RWPE2 (cell line): Measurements from ENCODE around the gene HNRNPLL.

Source experiments
- ATAC-seq: fragments of 200-7000 bp; cut with Tn5 transposase; 3 replicates; pipeline ENCODE4 v1.9.1; 2021; ENCODE audit warnings: low read depth
- DNase-seq: peaks from one replicate; pipeline ENCODE4 v3.0.0-alpha.2; 2020; ENCODE audit warnings: low spot score
- H3K27ac ChIP-seq: fragments of 450-650 bp; 2 replicates; pipeline ENCODE4 v1.5.1; 2017; ENCODE audit warnings: mild to moderate bottlenecking; ENCODE audit not compliant: poor library complexity, severe bottlenecking
- H3K27me3 ChIP-seq: fragments of 250-450 bp; sonication (Bioruptor Pico); 2 replicates; pipeline ENCODE4 v1.5.1; 2021; ENCODE audit warnings: mild to moderate bottlenecking, moderate library complexity; ENCODE audit not compliant: insufficient read depth, poor library complexity, severe bottlenecking
- H3K36me3 ChIP-seq: fragments of 250-450 bp; sonication (Bioruptor Pico); 2 replicates; pipeline ENCODE4 v1.5.1; 2020; ENCODE audit warnings: low read depth, mild to moderate bottlenecking, moderate library complexity
- H3K4me1 ChIP-seq: fragments of 250-450 bp; sonication (Bioruptor Pico); 2 replicates; pipeline ENCODE4 v1.5.1; 2021; ENCODE audit warnings: mild to moderate bottlenecking, moderate library complexity; ENCODE audit not compliant: insufficient read depth, poor library complexity, severe bottlenecking
- H3K4me3 ChIP-seq: fragments of 250-450 bp; sonication (Bioruptor Pico); 2 replicates; pipeline ENCODE4 v1.5.1; 2021; ENCODE audit warnings: mild to moderate bottlenecking, moderate library complexity; ENCODE audit not compliant: severe bottlenecking
- H3K9me3 ChIP-seq: fragments of 250-450 bp; sonication (Bioruptor Pico); 2 replicates; pipeline ENCODE4 v1.5.1; 2021; ENCODE audit warnings: mild to moderate bottlenecking, moderate library complexity; ENCODE audit not compliant: severe bottlenecking
- CTCF ChIP-seq: fragments of 450-650 bp; IDR thresholded peaks from one replicate; pipeline ENCODE4 v1.5.1; 2017; ENCODE audit warnings: mild to moderate bottlenecking, moderate library complexity; ENCODE audit not compliant: poor library complexity, severe bottlenecking

HNRNPLL gene

GRCh38 chr2:38554973-38555595 is 47.6 kb downstream of the HNRNPLL start:
- H3K4me1 ChIP-seq: no peaks in the 10 kb centered on the region
- H3K9me3 ChIP-seq: no peaks in the 10 kb centered on the region
- no peak overlapping the region for H3K4me3 ChIP-seq
- peak; percentile 45 for TF ChIP-seq CTCF
- DNase-seq: no peak
- 0 out of 2 replicates have a peak, but pooled peaks cover 1% of the 10 kb centered on the region for H3K36me3 ChIP-seq
- H3K27me3 ChIP-seq: no peaks in the 10 kb centered on the region
- no peak overlapping the region for H3K27ac ChIP-seq
- peak; percentile 66 for ATAC-seq

GRCh38 chr2:38553554-38553953 is 49.2 kb downstream of the HNRNPLL start:
- H3K4me1 ChIP-seq: no peaks in the 10 kb centered on the region
- H3K36me3 ChIP-seq: no peaks in the 10 kb centered on the region
- H3K4me3 ChIP-seq: no peak overlapping the region
- no peak for ATAC-seq
- H3K9me3 ChIP-seq: no peaks in the 10 kb centered on the region
- H3K27me3 ChIP-seq: no peaks in the 10 kb centered on the region
- DNase-seq: no peak
- no peak for TF ChIP-seq CTCF
- no peak overlapping the region for H3K27ac ChIP-seq

GRCh38 chr2:38552259-38552658 is 50.5 kb downstream of the HNRNPLL start:
- H3K4me3 ChIP-seq: no peak overlapping the region
- H3K27ac ChIP-seq: no peak overlapping the region
- no peak for TF ChIP-seq CTCF
- DNase-seq (no peak), ATAC-seq (no peak)
- no peaks in the 10 kb centered on the region for H3K4me1 ChIP-seq
- H3K36me3 ChIP-seq: no peaks in the 10 kb centered on the region
- H3K27me3 ChIP-seq: no peaks in the 10 kb centered on the region
- H3K9me3 ChIP-seq: no peaks in the 10 kb centered on the region

GRCh38 chr2:38551746-38552145 is 51.0 kb downstream of the HNRNPLL start:
- H3K9me3 ChIP-seq: no peaks in the 10 kb centered on the region
- H3K27me3 ChIP-seq: no peaks in the 10 kb centered on the region
- DNase-seq: no peak
- no peak for TF ChIP-seq CTCF
- no peak overlapping the region for H3K4me3 ChIP-seq
- H3K4me1 ChIP-seq: no peaks in the 10 kb centered on the region
- ATAC-seq: no peak
- no peaks in the 10 kb centered on the region for H3K36me3 ChIP-seq
- H3K27ac ChIP-seq: no peak overlapping the region

GRCh38 chr2:38551171-38551570 is 51.6 kb downstream of the HNRNPLL start:
- DNase-seq: no peak

More at GRCh38 chr2:38551171-38551570, 51.6 kb downstream of the HNRNPLL start:
- Histone ChIP-seq H3K4me3 (no peak overlapping the region), H3K4me1 (no peaks in the 10 kb centered on the region), H3K9me3 (no peaks in the 10 kb centered on the region), H3K27ac (no peak overlapping the region), H3K27me3 (no peaks in the 10 kb centered on the region), H3K36me3 (no peaks in the 10 kb centered on the region)
- no peak for TF ChIP-seq CTCF
- no peak for ATAC-seq
